Activated T-cell treated with anti-CD3 and anti-CD28 coated beads, Interleukin-2, amount 50 U/mL, for 1 hour (primary cell): ENCODE results near the gene YWHAG.
A peak's percentile ranks its signal among the peaks of the same experiment; 100 is the strongest.
"Not testable (repeated sequence)": the region's sequence is repeated elsewhere in the genome, so short reads cannot be mapped to it uniquely, and the experiment has no call there.

ENCODE experiments used
- DNase-seq: peaks from one replicate; pipeline ENCODE4 v3.0.0-alpha.2; 2020

Gene YWHAG

DNA sequence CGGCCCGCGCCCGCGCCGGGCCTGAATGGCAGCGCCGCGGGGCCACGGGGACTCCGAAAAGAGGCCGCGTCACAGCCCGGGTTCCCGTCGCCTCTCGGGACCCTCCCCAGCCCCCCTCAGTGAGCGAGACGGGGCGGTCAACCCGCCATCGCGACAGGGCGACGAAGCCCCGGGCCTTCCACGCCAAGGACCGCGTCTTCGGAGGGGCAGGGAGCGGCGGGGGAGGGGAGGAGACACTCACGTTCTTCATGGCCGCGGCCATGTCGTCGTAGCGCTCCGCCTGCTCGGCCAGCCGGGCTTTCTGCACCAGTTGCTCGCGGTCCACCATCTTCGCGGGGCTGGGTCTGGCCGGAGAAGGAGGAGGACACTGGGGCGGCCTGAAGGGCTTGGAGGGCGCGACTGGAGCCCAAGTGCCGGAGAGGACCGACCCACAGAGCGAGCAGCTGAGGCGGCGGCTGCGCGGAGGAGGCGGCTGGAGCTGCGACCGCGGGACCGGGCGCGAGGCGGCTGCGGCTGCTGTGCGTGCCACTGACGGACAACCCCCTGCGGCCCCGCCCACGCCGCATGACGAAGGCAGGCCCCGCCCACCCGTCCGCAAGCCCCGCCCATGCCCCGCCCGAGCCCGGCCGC, at the start of gene YWHAG:
Gene YWHAG (minus strand): TSS at position 511 of the 630 bp plus-strand sequence. CDS start 183 bp downstream, at position 328.
- DNase-seq, result peak; percentile 90

DNA sequence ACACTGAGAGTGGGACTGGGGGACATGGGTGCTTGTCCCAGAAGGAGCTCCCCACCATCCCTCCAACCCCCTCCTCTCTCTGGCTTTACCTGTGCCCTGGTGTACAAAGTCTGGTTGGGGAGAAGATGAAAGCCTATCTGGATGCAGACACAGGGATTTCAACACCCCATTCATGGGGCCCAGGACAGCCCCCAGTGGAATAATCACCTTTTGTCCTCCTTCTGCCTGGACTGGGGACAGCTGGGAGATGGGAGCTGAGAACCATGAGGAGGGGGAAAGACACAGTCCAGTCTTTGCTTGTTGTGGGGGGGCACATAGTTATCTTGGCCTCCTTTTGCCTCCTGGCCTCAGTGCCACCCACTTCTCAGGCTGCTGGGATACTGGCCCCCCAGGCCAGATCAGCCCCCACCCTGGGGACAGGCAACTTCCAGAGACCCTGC, 49.4 kb upstream of the YWHAG start:
- no peak for DNase-seq

DNA sequence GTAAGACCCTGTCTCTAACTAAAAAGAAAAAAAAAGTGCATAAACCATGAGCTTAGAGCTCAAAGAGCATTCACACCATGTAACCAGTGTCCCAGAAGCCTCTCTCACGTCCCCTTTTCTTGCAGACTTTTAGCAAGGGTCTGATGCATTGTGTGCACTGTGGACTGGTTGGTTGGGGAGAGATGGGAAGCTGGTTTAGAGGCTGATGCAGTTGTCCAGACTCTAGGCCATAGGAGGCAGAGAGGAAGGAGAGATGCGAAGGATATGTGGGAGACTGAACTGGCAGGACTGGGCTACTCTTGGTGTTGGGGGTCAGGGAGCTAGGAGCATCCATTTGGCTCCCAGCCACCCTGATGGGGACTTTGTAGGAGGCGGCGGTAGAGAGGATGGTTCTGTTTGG, 48.9 kb upstream of the YWHAG start:
- DNase-seq, result no peak

DNA sequence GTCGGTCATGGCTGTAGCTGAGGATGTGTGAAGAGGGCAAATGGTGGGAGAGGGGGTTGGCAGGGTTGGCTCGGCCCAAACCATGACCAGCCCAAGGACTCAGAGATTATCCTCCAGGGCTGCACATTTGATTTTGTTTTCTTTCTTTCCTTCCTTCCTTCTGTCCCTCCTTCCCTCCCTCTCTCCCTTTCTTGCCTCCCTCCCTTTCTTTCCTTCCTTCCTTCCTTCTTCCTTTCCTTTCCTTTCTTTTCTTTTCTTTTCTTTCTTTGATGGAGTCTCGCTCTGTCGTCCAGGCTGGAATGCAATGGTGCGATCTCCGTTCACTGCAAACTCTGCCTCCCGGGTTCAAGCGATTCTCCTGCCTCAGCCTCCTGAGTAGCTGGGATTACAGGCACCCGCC, 46.9 kb upstream of the YWHAG start:
- no peak for DNase-seq

DNA sequence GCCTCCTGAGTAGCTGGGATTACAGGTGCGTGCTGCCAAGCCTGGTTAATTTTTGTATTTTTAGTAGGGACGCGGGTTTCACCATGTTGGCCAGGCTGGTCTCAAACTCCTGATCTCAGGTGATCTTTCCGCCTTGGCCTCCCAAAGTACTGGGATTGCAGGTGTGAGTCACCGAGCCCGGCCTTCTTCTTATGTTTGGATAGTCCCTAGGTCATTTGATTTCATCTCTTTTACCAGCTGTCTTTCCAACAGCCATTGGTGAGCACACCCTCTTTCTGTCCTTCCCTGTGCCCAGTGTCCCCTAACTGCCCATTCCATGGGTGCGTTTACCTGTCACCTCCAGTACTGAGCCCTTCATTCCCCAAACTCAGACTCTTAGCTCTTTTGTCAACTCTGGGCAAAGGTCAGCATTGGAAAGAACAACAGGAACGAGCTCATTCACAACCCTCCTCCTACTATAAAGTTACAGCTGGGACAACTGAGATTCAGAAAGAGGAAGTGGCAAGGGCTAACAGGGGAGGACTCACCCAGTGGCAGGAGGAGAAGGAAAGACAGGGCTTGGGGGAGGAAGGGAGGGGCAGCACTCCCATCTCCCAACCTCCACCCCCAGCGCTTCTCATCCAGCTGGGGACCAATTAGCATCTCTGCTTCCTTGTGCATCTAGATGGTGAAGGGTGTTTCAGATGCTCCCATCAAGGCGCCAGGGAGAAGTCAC, 45.1 kb upstream of the YWHAG start:
- no peak for DNase-seq

DNA sequence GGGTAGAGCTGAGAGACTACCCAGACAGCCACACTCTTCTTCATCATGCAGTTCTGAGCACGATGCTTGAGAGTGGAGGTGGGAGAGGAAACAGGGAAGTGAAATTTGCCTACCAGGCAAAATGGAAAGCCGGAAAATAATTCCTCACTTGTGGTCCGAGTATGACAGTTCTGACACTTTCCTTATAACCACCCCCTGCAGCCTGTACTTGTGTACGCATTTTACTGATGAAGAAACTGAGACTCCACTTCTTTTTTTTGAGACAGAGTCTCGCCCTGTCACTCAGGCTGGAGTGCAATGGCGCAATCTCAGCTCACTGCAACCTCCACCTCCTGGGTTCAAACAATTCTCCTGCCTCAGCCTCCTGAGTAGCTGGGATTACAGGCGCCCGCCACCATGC, 44.3 kb upstream of the YWHAG start:
- DNase-seq, result not testable (repeated sequence)

DNA sequence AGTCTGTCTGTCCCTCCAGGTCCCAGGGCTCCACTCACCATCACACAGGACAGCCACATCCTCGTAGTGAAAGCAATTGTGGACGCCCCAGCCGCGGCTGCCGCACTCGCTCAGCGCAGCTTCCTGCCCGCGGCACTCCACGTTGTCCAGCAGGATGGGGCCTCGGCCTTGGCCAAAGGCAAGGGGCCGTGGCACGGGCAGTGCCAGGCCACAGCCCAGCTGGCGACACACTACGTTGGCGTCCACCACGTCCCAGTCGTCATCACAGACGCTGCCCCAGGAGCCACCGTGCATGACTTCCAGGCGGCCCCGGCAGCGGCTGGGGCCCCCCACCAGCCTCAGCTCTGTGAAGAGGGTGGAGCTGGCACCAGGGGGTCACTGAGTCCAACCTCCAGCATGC, 41.5 kb upstream of the YWHAG start:
- no peak for DNase-seq

DNA sequence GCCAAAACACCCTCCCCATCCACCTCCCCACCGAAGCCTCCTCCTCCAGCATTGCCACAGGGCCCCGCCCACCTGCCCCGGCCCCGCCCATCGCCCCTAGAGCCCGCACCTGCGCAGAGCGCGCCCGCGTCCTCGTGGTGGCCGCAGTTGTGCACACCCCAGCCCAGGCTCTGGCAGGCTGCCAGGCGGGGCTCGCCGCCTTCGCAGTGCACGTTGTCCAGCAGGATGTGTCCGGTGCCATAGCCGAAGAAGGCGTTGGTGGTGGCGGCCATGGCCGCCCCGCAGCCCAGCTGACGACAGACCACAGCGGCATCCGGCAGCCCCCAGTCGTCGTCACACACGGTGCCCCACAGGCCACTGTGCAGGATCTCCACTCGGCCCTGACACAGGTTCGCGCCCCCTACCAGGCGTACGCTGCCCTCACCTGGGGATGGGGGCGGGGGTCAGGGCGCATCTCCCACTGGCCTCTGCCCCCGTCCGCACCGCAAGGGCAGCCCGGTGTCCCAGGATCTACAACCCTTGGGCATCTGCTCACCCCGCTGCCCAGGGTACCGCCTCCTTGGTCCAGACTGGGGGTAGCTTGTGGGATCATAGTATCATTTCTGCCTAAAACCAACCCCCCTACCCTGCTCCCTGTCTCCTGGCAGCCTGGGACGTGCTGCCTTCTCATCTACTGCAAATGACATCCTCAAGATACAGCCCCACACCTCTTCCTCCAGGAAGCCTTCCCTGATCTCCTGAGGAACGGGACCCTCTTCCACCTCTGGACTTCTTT, 38.8 kb upstream of the YWHAG start:
- DNase-seq, result peak; percentile 84

DNA sequence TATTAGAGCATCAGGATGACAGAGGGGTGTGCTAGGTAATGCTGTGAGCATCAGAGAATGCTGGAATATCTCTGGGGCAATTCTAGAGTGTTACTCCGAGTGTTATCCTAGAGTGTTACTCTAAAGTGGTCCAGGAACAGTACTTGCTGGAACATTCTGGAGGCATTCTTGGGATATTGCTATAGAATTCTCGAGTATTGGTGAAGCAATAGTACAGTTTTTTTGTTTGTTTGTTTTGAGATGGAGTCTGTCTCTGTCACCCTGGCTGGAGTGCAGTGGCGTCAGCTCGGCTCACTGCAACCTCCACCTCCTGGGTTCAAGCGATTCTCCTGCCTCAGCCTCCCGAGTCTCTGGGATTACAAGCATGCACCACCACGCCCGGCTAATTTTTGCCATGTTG, 38.1 kb upstream of the YWHAG start:
- DNase-seq, result no peak

DNA sequence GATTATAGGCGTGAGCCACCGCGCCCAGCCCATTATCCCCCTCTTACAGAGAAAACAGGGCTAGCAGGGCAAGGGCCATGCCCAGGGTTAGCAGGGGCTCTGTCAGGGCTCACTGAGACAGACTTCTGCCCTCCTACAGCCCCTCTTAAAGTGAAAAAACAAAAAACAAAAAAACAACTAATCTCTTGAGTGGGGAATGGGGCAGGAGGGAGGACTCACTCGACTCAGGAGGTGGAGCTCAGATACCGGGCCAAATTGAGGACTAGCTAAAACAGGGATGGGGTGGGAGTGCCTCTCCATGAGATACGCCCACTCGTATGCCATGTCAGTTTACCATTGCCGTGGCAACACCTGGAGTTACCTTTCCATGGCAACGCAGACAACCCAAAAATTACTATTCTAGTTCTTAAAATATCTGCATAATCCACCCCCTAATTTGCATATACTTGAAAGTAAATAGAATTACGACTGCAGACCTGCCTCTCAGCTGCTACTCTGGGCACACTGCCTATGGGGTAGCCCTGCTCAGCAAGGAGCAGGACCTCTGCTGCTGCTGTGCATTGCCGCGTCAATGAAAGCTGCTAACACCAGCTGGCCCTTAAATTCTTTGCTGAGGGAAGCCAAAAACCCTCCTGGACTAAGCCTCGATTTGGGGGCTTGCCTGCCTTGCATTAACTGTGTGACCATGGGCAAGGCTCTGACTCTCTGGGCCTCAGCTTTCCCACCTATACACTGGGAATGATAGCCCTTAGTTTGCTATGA, 37.4 kb upstream of the YWHAG start:
- DNase-seq, result no peak

DNA sequence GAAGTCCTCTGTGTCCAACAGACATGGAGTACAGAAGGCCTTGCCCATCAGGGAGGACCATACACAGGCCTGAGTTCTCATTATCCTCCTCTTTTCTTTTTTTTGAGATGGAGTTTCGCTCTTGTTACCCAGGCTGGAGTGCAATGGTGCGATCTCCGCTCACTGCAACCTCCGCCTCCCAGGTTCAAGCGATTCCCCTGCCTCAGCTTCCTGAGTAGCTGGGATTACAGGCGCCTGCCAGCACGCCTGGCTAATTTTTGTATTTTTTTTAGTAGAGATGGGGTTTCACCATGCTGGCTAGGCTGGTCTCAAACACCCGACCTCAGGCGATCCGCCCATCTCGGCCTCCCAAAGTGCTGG, 36.8 kb upstream of the YWHAG start:
- DNase-seq, result not testable (repeated sequence)

DNA sequence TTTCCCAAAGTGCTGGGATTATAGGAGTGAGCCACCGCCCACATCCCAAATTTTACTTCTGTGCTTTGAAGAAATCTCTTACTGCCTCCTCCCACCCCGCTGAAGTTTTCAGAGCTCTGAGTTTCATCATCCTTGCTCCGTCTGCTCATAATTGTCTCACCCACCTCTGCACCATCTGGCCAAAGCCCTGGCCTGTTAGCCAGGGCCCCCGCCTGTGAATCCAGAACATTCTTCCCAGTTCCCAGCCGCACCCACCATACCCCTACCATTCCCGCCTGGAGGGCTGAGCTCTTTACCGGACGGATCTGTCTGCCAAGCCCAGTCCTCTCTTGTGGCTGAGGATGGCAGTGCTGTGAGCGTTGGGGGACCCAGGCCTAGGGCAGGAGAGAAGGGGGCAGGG, 36.2 kb upstream of the YWHAG start:
- DNase-seq, result no peak

DNA sequence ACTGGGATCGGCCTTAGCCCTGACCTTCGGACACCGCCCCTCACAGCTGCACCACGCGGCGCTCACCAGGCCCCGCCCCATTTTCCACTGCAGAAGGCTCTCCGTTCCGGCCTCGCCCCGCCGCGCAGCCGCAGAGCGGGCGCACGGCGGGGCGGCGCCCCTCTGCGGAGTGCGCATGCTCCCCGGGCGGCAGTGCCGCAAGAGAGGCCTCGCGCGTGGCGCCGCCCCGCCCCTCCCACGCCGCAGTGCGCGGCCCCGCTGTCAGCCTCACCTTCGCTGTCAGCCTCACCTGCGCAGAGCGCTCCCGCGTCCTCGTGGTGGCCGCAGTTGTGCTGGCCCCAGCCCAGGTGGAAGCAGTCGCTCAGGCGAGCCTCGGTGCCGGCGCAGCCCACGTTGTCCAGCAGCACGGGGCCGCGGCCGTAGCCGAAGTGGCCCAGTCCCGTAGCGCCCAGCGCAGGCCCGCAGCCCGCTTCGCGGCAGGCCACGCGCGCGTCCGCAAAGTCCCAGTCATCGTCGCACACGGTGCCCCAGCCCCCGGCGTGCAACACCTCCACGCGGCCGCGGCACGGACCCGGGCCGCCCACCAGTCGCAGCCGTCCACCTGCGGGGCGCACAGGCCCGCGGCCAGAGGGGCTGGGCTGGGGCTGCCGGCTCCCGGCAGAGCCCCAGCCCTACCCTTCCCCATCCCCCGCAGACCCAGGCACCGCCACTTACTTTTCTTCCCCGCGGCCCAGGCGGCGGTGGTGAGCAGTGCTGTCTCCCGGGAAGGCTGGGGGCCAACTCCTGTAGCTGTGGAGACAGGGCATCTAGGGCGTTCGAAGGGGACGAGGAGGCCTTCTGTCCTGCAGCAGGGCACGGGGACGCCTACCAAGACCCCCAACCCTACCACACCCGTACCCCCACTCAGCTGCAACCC, 34.6 kb upstream of the YWHAG start:
- peak; percentile 94 for DNase-seq

DNA sequence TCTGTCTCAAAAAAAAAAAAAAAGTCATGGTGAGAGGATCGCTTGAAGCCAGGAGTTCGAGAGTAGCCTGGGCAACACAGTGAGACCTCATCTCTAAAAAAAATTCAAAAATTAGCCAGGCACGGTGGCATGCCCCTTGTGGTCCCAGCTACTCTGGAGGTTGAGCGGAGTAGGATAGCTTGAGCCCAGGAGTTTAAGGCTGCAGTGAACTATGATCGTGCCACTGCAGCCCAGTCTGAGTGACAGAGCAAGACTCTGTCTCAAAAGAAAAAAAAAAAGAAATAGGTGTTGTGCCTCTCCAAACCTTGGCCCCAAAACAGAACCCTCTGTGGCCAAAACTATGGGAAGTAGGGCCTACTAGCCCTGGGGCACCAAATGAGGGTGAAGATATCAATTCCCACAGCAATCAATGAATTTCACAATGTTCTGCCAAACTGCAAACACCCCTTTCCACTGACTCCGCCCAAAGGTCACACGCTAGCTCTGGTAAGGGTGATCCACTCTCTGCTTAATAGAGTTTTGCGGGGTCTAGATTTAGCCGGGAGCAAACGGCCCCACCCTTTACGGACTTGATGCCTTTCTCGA, 33.8 kb upstream of the YWHAG start:
- DNase-seq, result no peak

DNA sequence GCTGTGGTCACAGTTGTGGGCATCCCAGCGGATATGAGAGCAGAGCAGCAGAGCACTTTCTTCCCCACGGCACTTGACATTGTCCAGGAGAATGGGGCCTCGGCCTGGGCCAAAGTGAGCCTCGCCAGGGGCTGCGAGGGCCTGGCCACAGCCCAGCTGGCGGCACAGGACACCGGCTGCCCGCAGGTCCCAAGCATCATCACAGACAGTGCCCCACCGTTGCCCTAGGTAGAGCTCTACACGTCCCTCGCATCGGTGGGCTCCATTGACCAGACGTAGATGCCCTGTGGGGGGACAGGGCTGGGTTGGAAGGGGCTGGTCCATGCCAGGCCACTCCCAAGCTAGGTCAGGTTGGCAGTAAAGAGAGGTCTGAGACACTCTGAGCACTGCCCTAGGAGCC, 31.3 kb upstream of the YWHAG start:
- DNase-seq, result no peak

DNA sequence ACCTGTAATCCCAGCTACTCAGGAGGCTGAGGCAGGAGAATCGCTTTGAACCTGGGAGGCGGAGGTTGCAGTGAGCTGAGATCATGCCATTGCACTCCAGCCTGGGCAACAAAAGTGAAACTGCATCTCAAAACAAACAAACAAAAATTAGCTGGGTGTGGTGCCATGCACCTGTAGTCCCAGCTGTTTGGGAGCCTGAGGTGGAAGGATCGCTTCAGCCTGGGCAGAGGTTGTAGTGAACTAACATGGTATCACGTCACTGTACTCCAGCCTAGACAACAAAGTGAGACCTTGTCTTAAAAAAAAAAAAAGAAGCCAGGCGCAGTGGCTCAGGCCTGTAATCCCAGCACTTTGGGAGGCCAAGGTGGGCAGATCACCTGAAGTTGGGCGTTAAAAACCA, 29.0 kb upstream of the YWHAG start:
- DNase-seq, result not testable (repeated sequence)

DNA sequence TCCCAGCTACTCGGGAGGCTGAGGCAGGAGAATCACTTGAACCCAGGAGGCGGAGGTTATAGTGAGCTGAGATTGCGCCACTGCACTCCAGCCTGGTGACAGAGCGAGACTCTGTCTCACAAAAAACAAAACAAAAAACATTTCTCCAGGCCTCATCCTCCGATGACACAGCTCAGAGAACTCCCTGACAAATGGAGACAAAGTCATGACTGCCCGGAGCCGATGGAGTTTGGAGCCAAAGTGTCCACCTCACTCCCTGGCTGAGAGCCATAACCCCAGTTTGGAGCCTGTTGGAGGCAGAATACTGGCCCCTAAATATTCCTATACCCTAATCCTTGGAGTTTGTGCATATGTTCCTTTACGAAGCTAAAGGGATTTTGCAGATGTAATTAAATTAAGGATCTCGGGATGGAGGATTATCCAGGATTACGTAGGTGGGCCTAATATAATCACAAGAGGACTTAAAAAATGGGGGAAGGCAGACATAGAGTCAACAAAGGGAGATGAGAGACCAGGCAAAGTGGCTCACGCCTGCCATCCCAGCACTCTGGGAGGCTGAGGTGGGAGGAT, 28.0 kb upstream of the YWHAG start:
- DNase-seq, result no peak

DNA sequence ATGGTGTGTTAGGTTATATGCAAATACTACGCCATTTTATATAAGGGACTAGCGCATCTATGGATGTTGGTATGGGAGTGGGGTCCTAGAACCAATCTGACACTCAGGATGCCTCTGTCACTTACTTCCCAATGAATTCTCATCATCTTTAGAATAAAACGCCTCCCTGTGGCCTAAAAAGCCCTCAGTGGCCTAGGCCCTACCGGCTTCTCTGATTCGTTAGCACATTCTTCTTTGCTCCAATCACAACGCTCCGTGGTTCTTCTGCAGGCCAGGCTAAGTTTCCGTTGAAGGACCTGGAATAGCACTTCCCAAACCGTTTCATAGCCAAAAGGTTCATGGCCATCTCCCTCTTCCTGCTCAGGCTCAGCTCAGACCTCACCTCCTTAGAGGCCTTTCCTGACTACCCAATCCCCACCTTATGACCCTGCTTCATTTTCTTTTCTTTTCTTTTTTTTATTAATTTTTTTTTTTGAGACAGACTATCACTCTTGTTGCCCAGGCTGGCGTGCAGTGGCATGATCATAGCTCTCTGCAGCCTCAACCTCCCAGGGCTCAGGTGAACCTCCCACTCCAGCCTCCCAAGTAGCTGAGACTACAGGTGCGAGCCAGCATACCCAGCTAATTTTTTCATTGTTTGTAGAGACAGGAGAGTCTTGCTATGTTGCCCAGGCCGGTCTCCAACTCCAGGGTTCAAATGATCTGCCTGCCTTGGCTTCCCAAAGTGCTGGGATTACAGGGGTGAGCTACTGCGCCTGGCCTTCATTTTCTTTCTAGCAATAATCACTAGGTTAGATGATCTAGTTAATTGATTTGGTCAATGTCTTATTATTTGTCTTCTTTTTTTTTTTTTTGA, 24.5 kb upstream of the YWHAG start:
- no peak for DNase-seq

DNA sequence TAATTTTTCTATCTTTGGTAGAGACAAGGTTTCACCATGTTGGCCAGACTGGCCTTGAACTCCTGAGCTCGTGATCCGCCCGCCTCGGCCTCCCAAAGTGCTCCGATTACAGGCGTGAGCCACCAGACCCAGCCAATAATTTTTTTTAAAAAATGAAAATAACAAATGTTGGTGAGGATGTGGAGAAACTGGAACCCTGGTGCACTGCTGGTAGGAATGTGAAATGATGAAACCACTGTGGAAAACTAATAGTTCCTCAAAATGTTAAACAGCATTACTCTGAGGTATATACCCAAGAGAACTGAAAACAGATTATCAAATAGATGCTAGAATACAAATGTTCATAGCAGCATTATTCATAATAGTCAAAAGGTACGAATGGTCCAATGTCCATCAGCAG, 23.0 kb upstream of the YWHAG start:
- DNase-seq, result no peak

DNA sequence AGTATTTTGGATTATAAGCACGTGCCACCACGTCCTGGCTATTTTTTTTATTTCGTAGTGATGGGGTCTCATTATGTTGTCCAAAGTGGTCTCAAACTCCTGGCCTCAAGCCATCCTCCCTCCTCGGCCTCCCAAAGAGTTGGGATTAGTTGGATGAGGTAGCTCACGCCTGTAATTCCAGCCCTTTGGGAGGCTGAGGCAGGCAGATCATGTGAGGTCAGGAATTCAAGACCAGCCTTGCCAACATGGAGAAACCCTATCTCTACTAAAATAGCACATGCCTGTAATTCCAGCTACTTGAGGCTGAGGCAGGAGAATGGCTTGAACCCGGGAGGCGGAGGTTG, 21.8 kb upstream of the YWHAG start:
- no peak for DNase-seq
